Measurements from ENCODE around the gene HOXD1. TPM values are rescaled to one million over a fixed set of nuclear protein-coding genes. Genes with fewer than 3 reads are reported as not detected.

Gene HOXD1
- total RNA-seq, 1 experiment from 2014 or later, result not detected

GRCh38 chr2:176152350-176153181 is 35.9 kb upstream of the HOXD1 start:
- H3K4me3 Mint-ChIP-seq, result no peak overlapping the region; a peak in 1 of 5 replicates

More at GRCh38 chr2:176152350-176153181, 35.9 kb upstream of the HOXD1 start:
- H3K79me2 ChIP-seq (ENCODE audit: insufficient read depth, low read length), result no peaks in the 10 kb centered on the region
- H3T11ph ChIP-seq (ENCODE audit: low read length), result no peak overlapping the region
- H3K27me3 ChIP-seq (ENCODE audit: insufficient read depth, low read length), result peaks cover 100% of the 10 kb centered on the region
- H4K20me1 ChIP-seq (ENCODE audit: control insufficient read depth, insufficient read depth, insufficient read length), result no peaks in the 10 kb centered on the region
- no peak overlapping the region for H2AK5ac ChIP-seq (ENCODE audit: insufficient read length, low read length)
- no peak overlapping the region for H3K4ac ChIP-seq (ENCODE audit: low read depth, low read length)
- H3K27me3 Mint-ChIP-seq (ENCODE audit: low read depth), result peaks cover 100% of the 10 kb centered on the region
- no peaks in the 10 kb centered on the region; the same call in 1 of the 2 replicates for H3K4me1 ChIP-seq (ENCODE audit: insufficient read depth, low read length)
- no peak overlapping the region for H2AFZ ChIP-seq (ENCODE audit: low read length)
- H2BK120ac ChIP-seq (ENCODE audit: low read depth, low read length, poor library complexity, severe bottlenecking), result no peak overlapping the region
- no peak overlapping the region for H3K27ac ChIP-seq (ENCODE audit: insufficient read length, low read depth, low read length)
- no peak overlapping the region for H3K14ac ChIP-seq (ENCODE audit: insufficient read depth, low read length)
- H3K23me2 ChIP-seq (ENCODE audit: insufficient read length, low read depth, low read length, poor library complexity, severe bottlenecking), result no peaks in the 10 kb centered on the region
- peaks cover 4 to 29% of the 10 kb centered on the region in 2 experiments; a peak in 3 of 4 replicates for H3K4me1 Mint-ChIP-seq
- no peak overlapping the region for H3K23ac ChIP-seq (ENCODE audit: insufficient read length, low read depth, low read length)
- no peak overlapping the region for H3K27ac Mint-ChIP-seq
- no peaks in the 10 kb centered on the region; a peak in 1 of 7 replicates for H3K36me3 Mint-ChIP-seq (ENCODE audit: insufficient read depth in 1 of 3, low read depth in 3 of 3)
- no peak overlapping the region for H2BK12ac ChIP-seq (ENCODE audit: insufficient read length, low read depth, low read length)
- no peak overlapping the region for H2BK5ac ChIP-seq (ENCODE audit: insufficient read length, low read length)
- no peak overlapping the region for H3K56ac ChIP-seq (ENCODE audit: insufficient read length, low read depth, low read length)
- TF ChIP-seq CTCF (conservative IDR thresholded peaks at IDR 0.05), result no peak
- H4K91ac ChIP-seq (ENCODE audit: insufficient read length, low read depth, low read length), result no peak overlapping the region
- WGBS (ENCODE audit: extremely low coverage, insufficient read length, low lambda C conversion rate), result no CpG with 5 or more reads among the region's 48 CpGs
- H3K18ac ChIP-seq (ENCODE audit: insufficient read length, low read depth, low read length), result no peak overlapping the region
- no peak overlapping the region for H2BK20ac ChIP-seq (ENCODE audit: low read depth, low read length, poor library complexity, severe bottlenecking)
- no peak overlapping the region for H3K4me2 ChIP-seq (ENCODE audit: insufficient read depth, insufficient read length, low read length)
- no peak overlapping the region for H3K9ac ChIP-seq (ENCODE audit: extremely low read depth, insufficient read length, low read length)
- no peaks in the 10 kb centered on the region for H3K79me1 ChIP-seq (ENCODE audit: insufficient read depth, low read depth, low read length, poor library complexity, severe bottlenecking)
- H3K9me3 Mint-ChIP-seq, result peaks cover 5 to 6% of the 10 kb centered on the region in 2 experiments; a peak in 2 of 5 replicates
- H3K9me3 ChIP-seq (ENCODE audit: control insufficient read depth, low read depth, low read length), result no peaks in the 10 kb centered on the region
- H4K8ac ChIP-seq (replicated peaks; ENCODE audit: insufficient read length, low read depth, low read length), result no peak overlapping the region
- no peak for DNase-seq
- no peak overlapping the region for H2BK15ac ChIP-seq (ENCODE audit: low read depth, low read length)
- no peak overlapping the region for H4K5ac ChIP-seq (ENCODE audit: insufficient read length, low read depth, low read length)
